HG03460 (cell line): ENCODE data around the gene MAN1C1.
"Not testable (repeated sequence)": the region's sequence is repeated elsewhere in the genome, so short reads cannot be mapped to it uniquely, and the experiment has no call there.

Source experiments
- ATAC-seq: cut with Tn5 transposase; IDR thresholded peaks from one replicate; pipeline ENCODE4 v1.9.1; 2021; ENCODE audit not compliant: unreplicated experiment

MAN1C1 gene

DNA sequence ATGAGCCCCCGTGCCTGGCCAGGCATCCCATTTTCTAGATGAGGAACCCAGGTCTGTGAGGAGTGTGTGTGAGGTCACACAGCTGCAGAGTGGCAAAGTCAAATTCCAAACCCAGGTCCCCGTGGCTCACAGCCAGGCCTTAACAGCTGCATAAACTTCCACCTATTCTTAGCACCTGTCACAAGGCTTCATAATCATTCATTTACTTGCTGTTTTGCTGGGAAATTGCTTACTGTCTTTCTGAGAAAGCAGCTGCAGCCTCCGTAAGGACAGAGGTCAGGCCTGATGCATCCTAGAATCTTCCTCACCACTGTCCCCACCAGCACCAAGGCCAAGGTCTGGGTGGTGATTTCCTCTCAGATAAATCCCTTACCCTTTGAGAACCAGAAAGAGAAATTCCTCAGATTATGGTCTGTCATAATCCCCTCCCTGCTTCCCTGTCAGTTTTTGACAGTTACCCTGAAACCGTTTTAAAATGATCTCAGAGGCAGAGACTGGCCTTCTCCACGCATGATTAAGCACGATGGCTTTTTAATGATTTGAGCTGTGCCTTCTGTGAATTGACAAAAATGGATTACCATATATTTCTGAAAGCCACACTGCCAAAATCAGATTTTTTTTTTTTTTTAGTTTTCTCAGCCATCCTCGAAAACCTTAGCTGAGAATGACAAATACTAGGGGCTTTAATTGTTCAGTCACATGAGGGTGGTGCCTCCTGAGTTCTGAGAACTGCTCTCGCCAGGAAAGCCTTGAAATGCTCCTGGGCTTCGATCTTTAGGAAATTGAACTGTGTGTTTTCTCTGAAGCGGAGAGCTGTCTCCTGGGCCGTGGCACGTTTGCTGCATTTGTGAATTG is 113.4 kb downstream of the MAN1C1 start:
- ATAC-seq = no peak

DNA sequence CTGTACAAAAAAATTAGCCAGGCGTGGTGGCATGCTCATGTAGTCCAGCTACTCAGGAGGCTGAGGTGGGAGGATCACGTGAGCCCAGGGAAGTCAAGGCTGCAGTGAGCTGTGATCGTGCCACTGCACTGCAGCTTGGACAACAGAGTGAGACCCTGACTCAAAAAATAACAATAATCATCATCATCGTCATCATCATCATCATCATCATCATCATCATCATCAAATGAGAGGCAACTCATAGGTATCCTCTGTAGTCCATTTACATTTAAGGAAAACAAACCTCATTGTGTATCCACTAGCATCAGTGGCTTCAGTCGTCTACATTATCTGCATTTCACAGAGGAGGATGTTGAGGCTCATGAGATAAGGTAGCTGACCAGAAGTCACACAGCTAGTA is 114.6 kb downstream of the MAN1C1 start:
- ATAC-seq = no peak

DNA sequence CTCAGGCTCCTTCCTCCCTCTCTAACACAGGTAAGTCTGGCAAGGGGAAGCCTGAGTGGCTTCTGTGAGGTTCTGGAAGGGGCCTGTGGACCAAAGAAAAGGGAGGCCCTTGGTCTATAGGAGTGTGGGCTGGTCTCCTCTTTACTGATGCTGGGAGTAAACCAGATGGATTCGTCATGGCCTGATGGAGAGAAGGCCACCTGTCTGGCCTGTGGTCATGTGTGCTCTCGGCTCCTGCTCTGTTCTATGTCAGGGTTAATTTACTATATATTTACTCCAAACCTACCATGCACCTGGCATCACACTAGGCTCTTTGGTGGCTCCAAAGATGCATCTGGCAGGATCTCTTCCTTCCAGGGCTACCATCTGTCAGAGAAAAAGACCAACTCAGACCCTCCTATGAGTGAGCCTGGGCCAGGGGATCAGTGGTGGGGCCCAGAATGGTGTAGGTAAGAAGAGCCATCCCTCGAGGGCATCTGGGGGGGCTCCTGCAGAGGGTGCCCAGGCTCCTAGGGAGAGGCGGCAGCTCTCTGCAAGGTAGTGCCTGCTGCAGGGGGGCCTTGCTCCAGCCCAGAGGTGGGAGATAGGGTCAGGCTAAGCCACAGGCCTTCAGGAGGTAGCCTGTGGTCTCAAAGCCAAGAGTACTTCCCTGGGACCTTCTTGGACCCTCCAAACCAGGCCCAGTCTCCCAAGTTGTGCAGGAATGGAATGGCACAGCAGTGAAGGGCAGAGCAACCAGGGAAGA is 115.2 kb downstream of the MAN1C1 start:
- ATAC-seq = no peak

DNA sequence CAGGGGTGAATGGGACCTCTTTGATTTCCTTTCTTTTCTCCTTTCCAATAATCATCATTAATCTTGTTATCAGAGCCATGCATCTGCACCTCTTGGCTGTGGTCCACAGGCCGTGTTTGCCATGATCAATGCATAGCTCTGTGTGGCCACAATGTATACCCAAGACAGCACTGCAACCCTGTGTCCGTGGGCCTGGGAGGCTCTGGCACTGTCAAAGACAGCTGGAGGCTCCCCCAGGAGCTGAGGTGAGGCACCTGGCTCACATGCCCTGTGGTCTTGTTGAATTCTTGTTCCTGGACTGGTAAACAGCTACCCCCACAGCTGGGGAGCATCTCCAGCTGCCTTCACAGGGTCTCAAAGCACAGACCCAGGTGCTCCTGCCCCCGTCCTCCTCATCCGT is 116.2 kb downstream of the MAN1C1 start:
- ATAC-seq = no peak

DNA sequence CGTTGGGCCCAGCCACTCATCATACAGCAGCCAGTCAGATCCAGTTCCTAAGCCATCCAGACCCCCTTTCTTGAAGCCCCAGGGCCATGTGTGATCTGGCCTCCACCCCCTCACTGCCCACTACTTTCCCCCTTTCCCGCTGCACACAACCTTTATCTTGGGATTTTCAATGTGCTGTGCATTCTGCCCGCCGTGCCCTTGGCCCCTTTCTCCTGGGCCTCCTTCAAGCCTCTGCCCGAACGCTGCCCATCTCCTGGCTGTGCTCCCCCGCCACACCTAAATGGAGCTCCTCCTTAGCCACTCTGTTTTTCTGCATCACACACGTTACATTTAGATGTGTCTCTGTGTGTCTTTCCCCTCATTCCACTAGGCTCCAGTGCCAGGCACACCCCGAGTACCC is 116.7 kb downstream of the MAN1C1 start:
- ATAC-seq = no peak

DNA sequence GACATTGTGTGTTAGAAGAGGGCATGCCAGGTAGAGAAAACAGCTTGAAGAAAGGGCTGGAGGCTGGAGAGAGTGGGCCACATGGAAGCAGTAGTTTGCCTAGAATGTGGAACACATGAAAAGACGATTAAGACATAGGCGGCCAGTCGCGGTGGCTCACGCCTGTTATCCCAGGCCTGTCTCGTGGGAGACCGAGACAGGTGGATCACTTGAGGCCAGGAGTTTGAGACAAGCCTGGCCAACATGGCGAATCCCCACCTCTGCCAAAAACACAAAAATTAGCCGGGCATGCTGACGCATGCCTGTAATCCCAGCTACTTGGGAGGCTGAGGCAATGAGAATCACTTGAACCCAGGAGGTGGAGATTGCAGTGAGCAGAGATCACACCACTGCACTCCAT is 118.4 kb downstream of the MAN1C1 start:
- ATAC-seq = not testable (repeated sequence)

DNA sequence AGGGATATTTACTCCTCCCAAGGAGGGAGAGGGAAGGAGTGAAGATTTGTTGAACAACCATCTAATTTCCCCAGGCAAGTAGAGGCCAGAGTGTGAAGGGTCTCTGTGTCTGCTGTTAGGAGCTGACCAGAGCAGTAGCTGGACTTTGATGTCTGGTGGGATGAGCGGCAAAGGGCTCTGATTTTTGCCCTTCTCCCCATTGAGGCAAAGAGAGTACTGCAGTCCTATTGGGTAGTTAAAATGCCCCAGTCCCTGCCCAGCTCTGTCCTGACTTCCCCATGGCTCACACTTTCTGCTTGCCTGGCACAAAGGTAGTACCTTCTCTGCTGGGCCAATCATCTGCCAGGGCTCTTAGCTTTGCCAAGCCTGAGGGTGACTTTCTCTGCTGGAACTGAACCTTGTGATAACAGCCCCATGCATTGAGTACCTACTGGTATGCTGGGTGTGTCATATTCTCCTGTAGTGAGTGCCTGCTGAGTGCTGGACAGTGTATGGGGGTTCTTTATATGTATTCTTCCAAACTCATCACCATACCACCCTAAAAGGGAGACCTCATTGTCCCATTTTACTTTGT is 119.5 kb downstream of the MAN1C1 start:
- no peak for ATAC-seq

DNA sequence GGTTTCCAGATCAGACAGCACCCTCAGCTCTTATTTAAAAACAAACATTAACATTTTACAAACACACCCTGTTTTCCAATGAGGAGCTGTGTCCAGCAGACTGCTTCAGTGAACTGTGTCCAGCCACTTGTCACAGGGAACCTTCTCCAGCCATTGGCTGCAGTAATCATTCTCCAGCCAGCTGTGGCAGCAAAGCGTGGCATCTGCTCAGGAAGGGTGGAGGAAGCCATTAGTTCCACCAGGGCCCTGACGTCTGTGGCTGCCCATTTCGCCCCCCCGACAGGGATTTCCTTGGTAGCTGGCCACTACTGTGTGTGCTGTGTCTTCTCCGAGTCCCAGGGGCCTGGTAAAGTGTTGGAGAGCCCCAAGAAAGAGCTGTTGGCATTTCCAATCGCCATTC is 120.5 kb downstream of the MAN1C1 start:
- ATAC-seq = no peak

DNA sequence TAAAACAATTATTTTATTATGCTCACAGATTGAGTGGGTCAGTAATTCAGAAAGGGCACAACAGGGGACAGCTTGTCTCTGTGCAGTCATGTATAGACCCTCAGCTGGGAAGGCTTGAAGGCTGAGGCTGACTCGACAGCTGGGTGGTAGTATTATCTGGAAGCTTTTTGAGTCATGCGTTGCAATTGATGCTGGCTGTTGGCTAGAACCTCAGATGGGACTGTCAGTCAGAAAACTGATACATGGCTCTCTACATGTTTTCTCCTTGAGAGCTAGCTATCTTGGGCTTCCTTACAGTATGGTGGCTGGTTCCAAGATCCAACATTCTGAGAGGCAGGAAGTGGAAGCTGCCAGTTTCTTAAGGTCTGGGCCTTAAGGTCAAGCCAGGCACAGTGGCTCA is 121.9 kb downstream of the MAN1C1 start:
- ATAC-seq = no peak

DNA sequence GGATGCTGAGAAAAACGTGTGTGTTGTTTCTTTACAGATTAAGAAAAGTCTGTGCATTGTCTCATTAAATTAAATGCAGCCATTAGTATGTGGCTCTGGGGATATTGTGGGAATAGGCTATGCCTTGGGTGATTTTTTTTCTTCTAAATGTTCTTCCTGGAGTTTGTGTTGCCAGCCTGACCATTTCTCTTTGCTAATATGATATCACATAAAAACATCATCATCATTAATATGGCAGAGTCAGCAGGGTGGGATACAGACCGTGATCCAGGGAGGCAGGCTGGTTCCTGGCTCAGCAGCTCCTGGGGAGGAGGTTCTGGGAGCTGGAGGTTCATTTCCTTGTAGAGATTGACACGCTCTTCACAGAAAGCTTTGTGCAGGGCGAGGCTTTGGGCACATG is 122.8 kb downstream of the MAN1C1 start:
- ATAC-seq = no peak

DNA sequence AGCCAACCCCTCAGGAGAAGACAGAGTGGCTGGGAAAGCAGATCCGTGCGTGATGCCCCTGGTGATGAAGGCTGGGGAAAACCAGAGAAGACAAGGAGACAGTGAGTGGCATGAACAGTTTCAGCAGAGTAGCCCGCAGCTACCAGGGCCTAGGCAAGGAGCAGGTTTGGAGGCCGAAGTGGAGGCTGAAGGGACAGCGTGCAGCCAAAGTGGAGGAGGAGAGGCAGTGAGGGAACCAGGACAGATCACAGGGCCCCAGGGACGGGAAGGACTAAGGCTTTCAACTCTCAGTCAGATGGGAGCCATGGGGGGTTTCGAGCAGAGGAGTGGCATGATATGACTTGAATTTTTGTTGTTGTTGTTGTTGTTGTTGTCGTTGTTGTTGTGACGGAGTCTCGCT is 123.5 kb downstream of the MAN1C1 start:
- no peak for ATAC-seq

DNA sequence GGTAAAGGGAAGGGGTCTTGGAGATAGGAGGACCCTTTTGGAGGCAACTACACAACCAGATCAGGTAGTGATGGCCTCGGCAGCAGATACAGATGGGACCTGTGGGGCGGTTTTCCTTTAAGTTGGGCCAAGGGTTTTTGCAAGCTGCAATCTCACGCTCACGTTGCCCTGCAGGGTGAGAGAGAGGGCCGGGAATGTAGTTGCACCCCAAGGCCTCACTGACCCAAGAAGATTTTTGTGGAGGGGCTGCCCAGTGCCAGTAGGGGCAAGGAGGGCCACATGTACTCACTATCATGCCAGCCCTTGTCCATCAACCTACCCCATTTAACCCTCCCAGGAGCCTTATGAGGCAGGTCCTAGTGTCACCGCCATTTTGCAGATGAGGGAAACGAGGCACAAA is 125.7 kb downstream of the MAN1C1 start:
- ATAC-seq = no peak

DNA sequence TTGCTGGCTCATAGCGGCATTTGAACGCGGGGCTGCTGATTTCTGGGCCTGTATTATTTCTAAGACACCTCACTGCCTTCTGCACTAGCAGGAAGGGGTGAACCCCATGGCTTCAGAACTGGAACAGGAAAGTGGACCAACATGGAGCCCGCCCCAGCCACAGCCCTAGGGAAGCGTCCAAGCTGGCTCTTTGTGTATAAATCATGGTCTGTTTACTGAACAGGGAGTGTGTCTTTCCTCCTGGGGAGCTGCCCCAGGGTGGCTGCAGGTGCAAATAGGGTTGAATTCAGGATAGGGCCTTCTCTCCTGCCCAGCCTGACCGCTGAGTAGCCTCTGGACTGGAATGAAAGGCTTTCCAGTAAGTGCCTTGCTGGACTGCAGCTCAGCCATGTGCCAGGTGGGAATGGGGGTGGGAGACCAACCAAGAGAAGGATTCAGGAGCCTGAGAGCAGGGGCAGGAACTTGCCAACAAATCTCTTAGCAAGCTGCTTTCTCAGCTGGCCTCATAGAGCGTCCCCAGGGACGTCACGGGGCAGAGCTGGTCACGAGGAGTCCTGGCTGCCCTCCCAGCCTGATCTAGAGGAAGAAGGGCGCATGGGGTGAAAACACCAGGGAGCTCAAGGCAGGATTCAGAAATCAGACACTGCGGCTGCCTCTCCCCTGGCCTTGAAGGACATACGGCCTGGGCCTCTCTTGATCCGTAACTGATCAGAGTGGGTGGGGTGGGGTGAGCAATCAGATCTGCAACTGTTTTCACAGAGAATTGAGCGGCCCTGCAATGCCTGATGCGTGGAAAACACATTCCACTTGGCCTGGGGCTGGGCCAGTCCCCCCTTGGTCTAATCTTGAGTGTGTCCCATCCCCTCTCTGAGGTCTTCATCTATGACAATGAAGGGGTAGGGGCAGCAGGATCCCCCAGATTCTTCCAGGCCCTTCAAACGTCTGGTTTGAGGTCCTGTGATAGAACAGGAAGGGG is 126.9 kb downstream of the MAN1C1 start:
- ATAC-seq = no peak

DNA sequence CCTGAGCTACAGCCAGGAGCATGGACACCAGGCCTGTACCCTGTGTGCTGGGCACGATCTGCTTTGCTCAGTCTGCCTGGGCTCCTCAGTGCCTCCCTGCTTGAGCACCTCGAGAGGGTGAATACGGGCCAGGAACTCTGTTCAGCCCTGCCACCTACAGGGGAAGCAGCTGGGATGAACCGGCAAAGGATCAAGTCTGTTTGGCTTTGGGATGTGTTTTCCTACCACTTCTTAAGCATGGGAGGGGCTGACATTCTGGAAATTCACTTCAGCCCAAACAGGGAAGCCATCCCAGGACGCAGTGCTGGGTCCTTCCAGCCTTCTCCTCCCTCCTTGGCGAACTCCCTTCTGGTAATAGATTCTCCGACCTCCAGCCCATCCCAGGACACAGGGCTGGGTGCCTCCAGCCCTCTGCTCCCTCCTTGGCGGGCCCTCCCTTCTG is 127.6 kb downstream of the MAN1C1 start:
- no peak for ATAC-seq

DNA sequence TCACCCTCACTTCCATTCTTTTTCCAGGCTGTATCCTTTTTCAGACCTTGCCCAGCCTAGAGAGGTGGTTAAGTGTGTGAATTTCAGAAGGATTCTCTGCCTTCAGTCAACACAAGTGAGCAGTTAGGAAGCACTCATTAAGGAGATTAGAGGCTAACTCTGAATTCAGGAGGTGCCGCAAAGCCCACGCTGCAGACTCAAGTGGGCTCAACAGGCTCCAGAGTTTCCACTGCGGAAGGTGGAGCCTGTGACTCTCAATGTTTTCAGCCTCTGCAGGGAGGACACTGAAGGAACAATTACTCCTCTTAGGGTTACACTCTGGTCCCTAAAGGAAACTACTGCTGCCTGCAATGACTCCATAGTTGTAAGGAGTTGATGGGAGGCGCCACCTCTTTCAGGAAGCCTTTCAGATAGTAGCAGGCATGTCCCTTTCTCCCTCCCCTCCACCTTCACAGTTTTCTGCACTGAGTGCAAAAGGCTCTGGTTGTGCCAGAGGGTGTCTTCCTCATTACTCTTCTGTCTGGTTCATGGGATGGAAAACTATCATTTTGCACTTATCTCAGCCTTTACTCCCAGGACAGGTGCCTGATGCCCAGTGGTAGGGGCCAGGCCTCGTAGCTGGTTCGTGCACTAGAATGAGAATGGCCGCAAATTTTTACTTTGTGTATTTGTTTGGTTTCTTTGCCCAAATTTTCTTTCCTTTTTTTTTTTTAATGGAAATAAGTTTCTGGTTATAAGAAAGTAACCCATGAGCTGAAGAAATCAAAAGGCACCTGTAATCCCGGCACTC is 128.2 kb downstream of the MAN1C1 start:
- no peak for ATAC-seq

DNA sequence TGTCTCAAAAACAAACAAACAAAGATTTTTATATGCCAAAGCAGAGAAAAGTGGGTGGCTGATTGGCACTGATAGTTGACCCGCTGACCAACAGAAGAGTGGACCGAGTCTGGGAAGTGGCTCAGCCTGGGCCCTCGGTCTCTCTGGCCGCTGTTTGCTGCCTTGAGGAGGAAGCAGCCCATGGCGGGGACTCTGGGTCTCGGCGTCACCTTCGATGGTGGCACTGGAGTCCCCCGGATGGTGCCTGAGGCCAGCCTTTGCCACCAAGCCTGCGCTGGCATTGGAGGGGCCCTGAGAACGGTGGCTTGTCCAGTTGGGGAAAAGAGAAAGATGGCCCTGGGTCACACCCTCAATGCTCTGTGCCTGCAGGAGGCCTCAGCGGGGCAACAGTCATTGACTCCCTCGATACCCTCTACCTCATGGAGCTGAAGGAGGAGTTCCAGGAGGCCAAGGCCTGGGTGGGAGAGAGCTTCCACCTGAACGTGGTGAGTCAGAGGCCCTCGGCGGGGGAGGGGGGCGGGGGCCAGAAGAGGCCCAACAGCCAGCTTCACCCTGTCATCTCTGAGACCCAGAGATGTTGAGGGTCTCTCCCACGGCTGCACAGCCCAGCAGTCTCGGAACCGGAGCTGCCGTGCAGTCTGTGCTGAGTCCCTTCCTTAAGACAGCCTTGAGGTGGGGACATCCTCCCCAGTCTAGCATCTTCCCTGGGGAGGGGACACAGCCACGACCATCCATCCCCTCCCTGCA is 129.9 kb downstream of the MAN1C1 start:
- ATAC-seq = no peak

DNA sequence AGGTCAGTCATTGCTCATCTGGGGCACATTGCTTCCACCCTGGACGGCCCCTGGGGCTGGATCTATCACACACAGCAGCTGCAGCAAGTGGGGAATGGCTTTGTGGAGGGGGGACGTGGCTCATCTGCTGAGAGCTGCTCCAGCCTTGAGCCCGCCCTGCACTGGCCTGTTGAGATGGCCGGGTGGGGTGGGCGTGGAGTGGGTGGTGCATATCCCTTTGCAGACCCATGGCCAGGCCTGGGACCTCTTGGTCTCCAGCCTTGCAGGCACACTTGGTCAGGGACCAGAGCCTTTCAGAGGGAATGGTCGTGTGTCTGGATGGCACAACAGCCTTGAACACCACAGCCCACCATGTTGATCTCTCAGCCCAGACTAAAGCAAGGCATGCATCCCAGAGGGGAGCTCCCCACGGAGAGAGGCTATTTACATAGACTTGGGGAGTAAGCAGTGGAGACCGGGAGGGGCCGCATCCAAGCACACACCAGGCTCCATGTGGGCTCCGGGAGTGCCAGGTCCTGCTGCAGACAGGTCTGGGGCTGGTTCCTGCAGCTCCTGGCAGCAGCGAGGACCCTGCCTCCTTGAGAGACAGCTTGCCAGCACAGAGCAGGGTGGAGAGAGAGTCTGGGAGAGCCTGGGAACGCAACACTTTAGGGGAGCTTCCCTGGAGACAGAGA is 130.6 kb downstream of the MAN1C1 start:
- no peak for ATAC-seq

DNA sequence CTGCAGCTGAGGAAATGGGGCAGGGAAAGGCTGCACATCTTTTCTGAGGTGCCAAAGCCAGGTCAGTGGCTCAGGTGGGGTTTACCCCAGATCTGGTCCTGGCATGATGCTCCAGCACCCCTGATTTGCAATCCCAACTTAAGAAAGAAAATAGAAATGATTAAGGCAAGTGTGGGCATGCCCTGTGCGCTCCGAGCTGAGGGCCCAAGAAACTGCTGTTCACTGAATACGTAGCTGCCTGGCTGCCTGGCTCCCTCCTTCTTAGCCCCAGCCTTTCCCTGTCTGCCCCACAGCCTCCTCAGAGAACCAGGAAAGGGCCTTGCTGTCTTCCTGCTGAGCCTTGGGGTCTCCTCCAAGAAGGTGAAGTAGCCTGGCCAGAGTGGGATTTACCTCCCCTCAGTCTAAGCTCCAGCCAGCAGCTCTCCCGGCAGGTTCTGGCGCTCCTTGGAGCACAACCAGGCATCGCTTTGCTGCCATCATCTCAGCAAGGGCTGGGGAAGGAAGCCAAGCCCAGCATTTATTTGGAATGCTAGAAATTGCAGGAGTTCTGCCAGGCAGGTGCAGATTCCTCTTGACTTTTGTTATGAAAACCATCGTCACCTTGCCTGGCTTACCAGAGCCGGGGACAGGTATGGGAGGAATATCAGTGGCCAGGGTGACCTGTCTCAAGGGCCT is 132.1 kb downstream of the MAN1C1 start:
- no peak for ATAC-seq
